NCI-H1092 treated with DMSO at 0.1 percent for 48 hours (cell line): Measurements from ENCODE around the gene EHBP1.
A peak's percentile ranks its signal among the peaks of the same experiment; 100 is the strongest.
"Not testable (repeated sequence)": the region's sequence is repeated elsewhere in the genome, so short reads cannot be mapped to it uniquely, and the experiment has no call there.

Source experiments
- DNase-seq: peaks from one replicate; lab custom pipeline; 2025; lab: John Stamatoyannopoulos, UW

EHBP1 gene

GRCh38 chr2:63019686-63020085 lies 314.2 kb downstream of the EHBP1 start:
- DNase-seq: not testable (repeated sequence)

- peak; percentile 3 for DNase-seq
These were observed 317.9 kb downstream of the EHBP1 start for GRCh38 chr2:63023444-63023843.

GRCh38 chr2:63027220-63027619 lies 321.7 kb downstream of the EHBP1 start:
- no peak for DNase-seq

GRCh38 chr2:63029058-63029457 lies 323.5 kb downstream of the EHBP1 start:
- no peak for DNase-seq

- DNase-seq: no peak
These were observed 329.0 kb downstream of the EHBP1 start for GRCh38 chr2:63034526-63034925.

- no peak for DNase-seq
These were observed 329.7 kb downstream of the EHBP1 start for GRCh38 chr2:63035169-63035568.

- DNase-seq: no peak
These were observed 330.1 kb downstream of the EHBP1 start for GRCh38 chr2:63035660-63036059.

GRCh38 chr2:63038034-63038433 lies 332.5 kb downstream of the EHBP1 start:
- DNase-seq: no peak

- no peak for DNase-seq
These were observed 335.1 kb downstream of the EHBP1 start for GRCh38 chr2:63040586-63040985.

GRCh38 chr2:63041592-63041991 lies 336.1 kb downstream of the EHBP1 start:
- DNase-seq: no peak

GRCh38 chr2:63044362-63045327 lies 339.1 kb downstream of the EHBP1 start:
- no peak for DNase-seq

- DNase-seq: no peak
These were observed 341.0 kb downstream of the EHBP1 start for GRCh38 chr2:63046552-63046951.

- no peak for DNase-seq
These were observed 341.4 kb downstream of the EHBP1 start for GRCh38 chr2:63046961-63047320.

- no peak for DNase-seq
These were observed 342.1 kb downstream of the EHBP1 start for GRCh38 chr2:63047321-63048279.

GRCh38 chr2:63048367-63049171 lies 343.1 kb downstream of the EHBP1 start:
- no peak for DNase-seq

GRCh38 chr2:63049211-63049969 lies 343.9 kb downstream of the EHBP1 start:
- DNase-seq: no peak

GRCh38 chr2:63049970-63050333 lies 344.4 kb downstream of the EHBP1 start:
- peak; percentile 61 for DNase-seq

GRCh38 chr2:63050334-63051041 lies 345.0 kb downstream of the EHBP1 start, which contains the start of gene OTX1:
TSS of gene OTX1 (plus strand) at chr2:63050830. CDS start at chr2:63052991, 2,161 bp downstream.
- DNase-seq: peak; percentile 64

- no peak for DNase-seq
These were observed 345.7 kb downstream of the EHBP1 start for GRCh38 chr2:63051042-63051794.
